ENCODE results near the gene TGIF2. TPM values are rescaled to one million over a fixed set of nuclear protein-coding genes. Genes with fewer than 3 reads are reported as not detected.

Gene TGIF2
- total RNA-seq (2021) = 71.1 to 88.9 TPM (median 80.3 TPM) in 3 replicates
- percentile 92 among the genes with signal in this experiment for Bru-seq, nascent RNA
- long read RNA-seq, experiment 1, transcript TGIF2-201 (3 exons, 3,406 nt) = major isoform, 166 of 365 reads
- long read RNA-seq, experiment 1, transcript TGIF2-202 (3 exons, 3,432 nt) = minor isoform, 13 of 365 reads
- long read RNA-seq, experiment 1, transcript TGIF2-204 (3 exons, 638 nt) = minor isoform, 98 of 365 reads
- long read RNA-seq, experiment 1, partial matches to known transcripts = 64 of 365 reads
- long read RNA-seq, experiment 1, other reads (novel, unspliced or antisense) = 24 of 365 reads
- long read RNA-seq, experiment 2, transcript TGIF2-204 (3 exons, 638 nt) = minor isoform, 7 of 26 reads
- long read RNA-seq, experiment 2, transcript TGIF2-201 (3 exons, 3,406 nt) = major isoform, 8 of 26 reads
- long read RNA-seq, experiment 2, partial matches to known transcripts = 1 of 26 reads
- long read RNA-seq, experiment 2, other reads (novel, unspliced or antisense) = 10 of 26 reads
- long read RNA-seq, experiment 3, transcript TGIF2-204 (3 exons, 638 nt) = major isoform, 6 of 8 reads
- long read RNA-seq, experiment 3, partial matches to known transcripts = 0 of 8 reads
- long read RNA-seq, experiment 3, other reads (novel, unspliced or antisense) = 2 of 8 reads

- H3K9me3 Mint-ChIP-seq = no peaks in the 10 kb centered on the region
- ATAC-seq (peak; percentile 67), DNase-seq (ENCODE audit: low spot score) (peak; percentile 94)
- peak within 1 kb of the TSS; percentile 86 for H3K4me3 Mint-ChIP-seq
- H3K36me3 Mint-ChIP-seq = peaks cover 6% of the 10 kb centered on the region; the same call in 1 of the 2 replicates
- POLR2A ChIA-PET = interaction anchor here (0.5 to 5.8 kb wide), 6 partner anchors 11 to 104 kb away, joined by 3 to 54 read pairs (median 5); partner anchors contain the start of gene RAB5IF
- CTCF ChIA-PET = interaction anchor here (0.6 to 3.5 kb wide), 16 partner anchors 12 to 1696 kb away, joined by 3 to 32 read pairs (median 4); partner anchors contain the start of genes MYL9, NFS1, RAB5IF and ROMO1
- peak within 1 kb of the TSS; percentile 99 for H3K27ac Mint-ChIP-seq
- TF ChIP-seq SP1 (CRISPR knock-in tag; conservative IDR thresholded peaks at IDR 0.05) = peak; percentile 83
- peak; percentile 22; the same call in 1 of the 2 replicates for TF ChIP-seq FOXP4 (CRISPR knock-in tag; IDR thresholded peaks at IDR 0.05)
- TF ChIP-seq, protein P1, sequence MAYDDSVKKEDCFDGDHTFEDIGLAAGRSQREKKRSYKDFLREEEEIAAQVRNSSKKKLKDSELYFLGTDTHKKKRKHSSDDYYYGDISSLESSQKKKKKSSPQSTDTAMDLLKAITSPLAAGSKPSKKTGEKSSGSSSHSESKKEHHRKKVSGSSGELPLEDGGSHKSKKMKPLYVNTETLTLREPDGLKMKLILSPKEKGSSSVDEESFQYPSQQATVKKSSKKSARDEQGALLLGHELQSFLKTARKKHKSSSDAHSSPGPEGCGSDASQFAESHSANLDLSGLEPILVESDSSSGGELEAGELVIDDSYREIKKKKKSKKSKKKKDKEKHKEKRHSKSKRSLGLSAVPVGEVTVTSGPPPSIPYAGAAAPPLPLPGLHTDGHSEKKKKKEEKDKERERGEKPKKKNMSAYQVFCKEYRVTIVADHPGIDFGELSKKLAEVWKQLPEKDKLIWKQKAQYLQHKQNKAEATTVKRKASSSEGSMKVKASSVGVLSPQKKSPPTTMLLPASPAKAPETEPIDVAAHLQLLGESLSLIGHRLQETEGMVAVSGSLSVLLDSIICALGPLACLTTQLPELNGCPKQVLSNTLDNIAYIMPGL (CRISPR knock-in tag; IDR thresholded peaks at IDR 0.05) = peak; percentile 44; the same call in 1 of the 2 replicates
- 0 out of 2 replicates have a peak, but pooled peaks have one; percentile 23 for TF ChIP-seq IRF1 (CRISPR knock-in tag; IDR thresholded peaks at IDR 0.05)
- no peak for TF ChIP-seq ZNF416 (CRISPR knock-in tag; IDR thresholded peaks at IDR 0.05)
- TF ChIP-seq HMGA2 (CRISPR knock-in tag; IDR thresholded peaks at IDR 0.05) = peak; percentile 21; the same call in 1 of the 2 replicates
- peak; percentile 21; the same call in 1 of the 2 replicates for TF ChIP-seq TP53 (CRISPR knock-in tag; IDR thresholded peaks at IDR 0.05)
- 0 out of 2 replicates have a peak, but pooled peaks have one; percentile 56 for TF ChIP-seq MYBL2 (CRISPR knock-in tag; IDR thresholded peaks at IDR 0.05)
- TF ChIP-seq GABPB1 (CRISPR knock-in tag; IDR thresholded peaks at IDR 0.05) = no peak; the same call in 1 of the 2 replicates
- peak; percentile 76; the same call in 1 of the 2 replicates for TF ChIP-seq ETV6 (CRISPR knock-in tag; IDR thresholded peaks at IDR 0.05)
- TF ChIP-seq JUN (CRISPR knock-in tag; IDR thresholded peaks at IDR 0.05) = 0 out of 2 replicates have a peak, but pooled peaks have one; percentile 60
- peak; percentile 21; the same call in 1 of the 2 replicates for TF ChIP-seq FOXK1 (CRISPR knock-in tag; IDR thresholded peaks at IDR 0.05)
- TF ChIP-seq CDX4 (CRISPR knock-in tag; IDR thresholded peaks at IDR 0.05; ENCODE audit: borderline replicate concordance) = no peak
- TF ChIP-seq, protein P2, sequence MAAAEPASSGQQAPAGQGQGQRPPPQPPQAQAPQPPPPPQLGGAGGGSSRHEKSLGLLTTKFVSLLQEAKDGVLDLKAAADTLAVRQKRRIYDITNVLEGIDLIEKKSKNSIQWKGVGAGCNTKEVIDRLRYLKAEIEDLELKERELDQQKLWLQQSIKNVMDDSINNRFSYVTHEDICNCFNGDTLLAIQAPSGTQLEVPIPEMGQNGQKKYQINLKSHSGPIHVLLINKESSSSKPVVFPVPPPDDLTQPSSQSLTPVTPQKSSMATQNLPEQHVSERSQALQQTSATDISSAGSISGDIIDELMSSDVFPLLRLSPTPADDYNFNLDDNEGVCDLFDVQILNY (CRISPR knock-in tag; IDR thresholded peaks at IDR 0.05) = peak; percentile 55; the same call in 1 of the 2 replicates
- TF ChIP-seq TEAD4 (CRISPR knock-in tag; IDR thresholded peaks at IDR 0.05) = peak; percentile 66; the same call in 1 of the 2 replicates
- no peak for TF ChIP-seq FOXJ3 (CRISPR knock-in tag; IDR thresholded peaks at IDR 0.05; ENCODE audit: borderline replicate concordance)
- peak; percentile 67 for TF ChIP-seq MAX (CRISPR knock-in tag; IDR thresholded peaks at IDR 0.05)
- peak; percentile 53; the same call in 1 of the 2 replicates for TF ChIP-seq ZNF423 (CRISPR knock-in tag; IDR thresholded peaks at IDR 0.05)
- TF ChIP-seq USF1 (CRISPR knock-in tag; IDR thresholded peaks at IDR 0.05) = peak; percentile 39; the same call in 1 of the 2 replicates
- peak; percentile 4 for TF ChIP-seq CREM (CRISPR knock-in tag; IDR thresholded peaks at IDR 0.05)
- peak; percentile 94; the same call in 1 of the 2 replicates for TF ChIP-seq TEAD1 (CRISPR knock-in tag; IDR thresholded peaks at IDR 0.05)
- peak; percentile 49; the same call in 1 of the 2 replicates for TF ChIP-seq KAT7 (CRISPR knock-in tag; IDR thresholded peaks at IDR 0.05; ENCODE audit: borderline replicate concordance)
- no peak for TF ChIP-seq NR3C1 (CRISPR knock-in tag; conservative IDR thresholded peaks at IDR 0.05; ENCODE audit: low read depth)
- peak; percentile 25; the same call in 1 of the 2 replicates for TF ChIP-seq ZBTB43 (CRISPR knock-in tag; IDR thresholded peaks at IDR 0.05)
- TF ChIP-seq ZNF219 (CRISPR knock-in tag; IDR thresholded peaks at IDR 0.05; ENCODE audit: borderline replicate concordance) = 0 out of 2 replicates have a peak, but pooled peaks have one; percentile 61
- H3K27me3 Mint-ChIP-seq (ENCODE audit: low read depth) = no peaks in the 10 kb centered on the region
- peaks cover 59% of the 10 kb centered on the region for H3K4me1 Mint-ChIP-seq
Measured at GRCh38 chr20:36573103-36573797, at the start of gene TGIF2. Gene TGIF2, plus strand, starts transcription at chr20:36573597. Its CDS starts 5,178 bp downstream, at chr20:36578775.
